HEK293 (cell line): ENCODE data around the gene RUFY2.

Experiments
- CTCF ChIA-PET: fragments of 350-600 bp; formaldehyde crosslinking; extraction: SDS; loops from one replicate; lab custom pipeline; 2021; ENCODE audit warnings: antibody characterized with exemption; lab: Yijun Ruan, JAX
- POLR2A ChIA-PET: fragments of 300-600 bp; formaldehyde crosslinking; extraction: SDS; loops from one replicate; lab custom pipeline; 2020; ENCODE audit warnings: antibody characterized with exemption, inconsistent platforms; lab: Yijun Ruan, JAX
- H3K27ac ChIP-seq: fragments of 200-500 bp; sonication (Bioruptor generic); 2 replicates; pipeline ENCODE4 v1.5.1; 2014; ENCODE audit warnings: low read depth, low read length, control low read depth, inconsistent platforms; ENCODE audit errors: extremely low read depth
- H3K36me3 ChIP-seq, 2 experiments: fragments of 200-500 bp in 1 of 2; sonication (Bioruptor generic) in 1 of 2; 1 replicate in 1 of 2; 2 replicates in 1 of 2; pipeline ENCODE4 v1.5.1; 2014 to 2017; ENCODE audit warnings: inconsistent platforms in 2 of 2, low read length in 2 of 2; ENCODE audit not compliant: control insufficient read depth in 2 of 2, insufficient read depth in 1 of 2
- H3K4me1 ChIP-seq: fragments of 200-500 bp; sonication (Bioruptor generic); 2 replicates; pipeline ENCODE4 v1.5.1; 2014; ENCODE audit warnings: mild to moderate bottlenecking, low read length, inconsistent platforms; ENCODE audit not compliant: control insufficient read depth, insufficient read depth
- H3K4me3 ChIP-seq: 2 replicates; pipeline ENCODE4 v1.5.1; 2011; ENCODE audit warnings: low read depth, mild to moderate bottlenecking, control low read depth, low read length, moderate library complexity
- H3K9me3 ChIP-seq: fragments of 200-500 bp; sonication (Bioruptor generic); 2 replicates; pipeline ENCODE4 v1.5.1; 2014; ENCODE audit warnings: low read depth, low read length, inconsistent platforms; ENCODE audit not compliant: control insufficient read depth, insufficient read depth
- GLI4 ChIP-seq: fragments of 450-650 bp; formaldehyde crosslinking; IDR thresholded peaks from 2 replicates; pipeline ENCODE4 v1.5.1; 2016; ENCODE audit warnings: missing biosample characterization, missing genetic modification characterization
- RBAK ChIP-seq: fragments of 450-650 bp; formaldehyde crosslinking; IDR thresholded peaks from 2 replicates; pipeline ENCODE4 v1.5.1; 2016; ENCODE audit warnings: missing biosample characterization, missing genetic modification characterization
- REST ChIP-seq: fragments of 450-650 bp; formaldehyde crosslinking; IDR thresholded peaks from 2 replicates; pipeline ENCODE4 v1.5.1; 2016; ENCODE audit warnings: missing biosample characterization, missing genetic modification characterization
- SP3 ChIP-seq: fragments of 450-650 bp; formaldehyde crosslinking; IDR thresholded peaks from 2 replicates; pipeline ENCODE4 v1.5.1; 2016; ENCODE audit warnings: missing biosample characterization, missing genetic modification characterization
- ZBTB11 ChIP-seq: fragments of 450-650 bp; formaldehyde crosslinking; conservative IDR thresholded peaks from 2 replicates; pipeline ENCODE4 v1.5.1; 2016; ENCODE audit warnings: low read depth, missing biosample characterization, missing genetic modification characterization
- ZBTB49 ChIP-seq: fragments of 450-650 bp; formaldehyde crosslinking; IDR thresholded peaks from 2 replicates; pipeline ENCODE4 v1.5.1; 2016; ENCODE audit warnings: missing biosample characterization, missing genetic modification characterization, low read depth
- ZBTB6 ChIP-seq: fragments of 450-650 bp; formaldehyde crosslinking; IDR thresholded peaks from 2 replicates; pipeline ENCODE4 v1.5.1; 2017; ENCODE audit warnings: missing biosample characterization, missing genetic modification characterization
- ZNF140 ChIP-seq: fragments of 450-650 bp; formaldehyde crosslinking; IDR thresholded peaks from 2 replicates; pipeline ENCODE4 v1.5.1; 2016; ENCODE audit warnings: missing biosample characterization, missing genetic modification characterization
- ZNF354C ChIP-seq: fragments of 450-650 bp; formaldehyde crosslinking; IDR thresholded peaks from 2 replicates; pipeline ENCODE4 v1.5.1; 2016; ENCODE audit warnings: missing biosample characterization, missing genetic modification characterization, low read depth, borderline replicate concordance
- ZNF404 ChIP-seq: fragments of 450-650 bp; formaldehyde crosslinking; IDR thresholded peaks from 2 replicates; pipeline ENCODE4 v1.5.1; 2017; ENCODE audit warnings: missing biosample characterization, missing genetic modification characterization
- ZNF426 ChIP-seq: fragments of 450-650 bp; formaldehyde crosslinking; IDR thresholded peaks from 2 replicates; pipeline ENCODE4 v1.5.1; 2017; ENCODE audit warnings: missing biosample characterization, missing genetic modification characterization, mild to moderate bottlenecking, inconsistent platforms, moderate library complexity
- ZNF518A ChIP-seq: fragments of 450-650 bp; formaldehyde crosslinking; conservative IDR thresholded peaks from 2 replicates; pipeline ENCODE4 v1.5.1; 2016; ENCODE audit warnings: low read depth, missing biosample characterization, missing genetic modification characterization
- ZNF521 ChIP-seq: fragments of 450-650 bp; formaldehyde crosslinking; IDR thresholded peaks from 2 replicates; pipeline ENCODE4 v1.5.1; 2017; ENCODE audit warnings: missing biosample characterization, mild to moderate bottlenecking, missing genetic modification characterization
- ZNF623 ChIP-seq: fragments of 450-650 bp; formaldehyde crosslinking; IDR thresholded peaks from 2 replicates; pipeline ENCODE4 v1.5.1; 2016; ENCODE audit warnings: missing biosample characterization, missing genetic modification characterization
- ZNF664 ChIP-seq: fragments of 450-650 bp; formaldehyde crosslinking; IDR thresholded peaks from 2 replicates; pipeline ENCODE4 v1.5.1; 2016; ENCODE audit warnings: missing biosample characterization, missing genetic modification characterization
- ZNF707 ChIP-seq: fragments of 450-650 bp; formaldehyde crosslinking; IDR thresholded peaks from 2 replicates; pipeline ENCODE4 v1.5.1; 2016; ENCODE audit warnings: missing biosample characterization, missing genetic modification characterization
- ZNF791 ChIP-seq: fragments of 450-650 bp; formaldehyde crosslinking; IDR thresholded peaks from 2 replicates; pipeline ENCODE4 v1.5.1; 2016; ENCODE audit warnings: missing biosample characterization, missing genetic modification characterization
- ZSCAN30 ChIP-seq: fragments of 450-650 bp; IDR thresholded peaks from 2 replicates; pipeline ENCODE4 v1.5.1; 2018; ENCODE audit warnings: missing biosample characterization, mild to moderate bottlenecking, missing genetic modification characterization, moderate library complexity

The RUFY2 gene

GRCh38 chr10:68324396-68324795 is 82.7 kb downstream of the RUFY2 start (continued):
- peak; percentile 63 for TF ChIP-seq ZBTB11 (tag by site-specific recombination)
- TF ChIP-seq ZNF664 (tag by site-specific recombination) = 0 out of 2 replicates have a peak, but pooled peaks have one; percentile 56
- TF ChIP-seq ZNF791 (tag by site-specific recombination) = 0 out of 2 replicates have a peak, but pooled peaks have one; percentile 37
- peak; percentile 59 for TF ChIP-seq ZNF426 (tag by site-specific recombination)
- peak; percentile 67 for TF ChIP-seq ZNF140
- TF ChIP-seq ZNF354C = 0 out of 2 replicates have a peak, but pooled peaks have one; percentile 28
- peak; percentile 67 for TF ChIP-seq ZNF623 (tag by site-specific recombination)
- peak; percentile 83 for TF ChIP-seq ZNF518A
- 0 out of 2 replicates have a peak, but pooled peaks have one; percentile 60 for TF ChIP-seq ZNF404

GRCh38 chr10:68318331-68319059 is 88.6 kb downstream of the RUFY2 start:
- TF ChIP-seq SP3 (tag by site-specific recombination) = no peak
- TF ChIP-seq ZNF707 (tag by site-specific recombination) = no peak
- no peak for TF ChIP-seq ZBTB49 (tag by site-specific recombination)
- TF ChIP-seq GLI4 (tag by site-specific recombination) = no peak
- TF ChIP-seq REST (tag by site-specific recombination) = no peak
- no peak for TF ChIP-seq ZBTB6 (tag by site-specific recombination)
- TF ChIP-seq ZNF521 = no peak
- TF ChIP-seq RBAK = no peak
- no peak for TF ChIP-seq ZSCAN30 (tag by site-specific recombination)
- TF ChIP-seq, all 188 proteins: peak for 0
- ChIA-PET POLR2A (interaction anchor here (0.7 kb wide), 1 partner anchor 27 kb away, joined by 3 read pairs; no protein-coding TSS in a partner anchor), CTCF (interaction anchor here (0.6 to 0.7 kb wide), 3 partner anchors 26 to 115 kb away, joined by 3 to 7 read pairs (median 5); no protein-coding TSS in a partner anchor)

More at GRCh38 chr10:68318331-68319059, 88.6 kb downstream of the RUFY2 start:
- Histone ChIP-seq H3K36me3 (no peaks in the 10 kb centered on the region), H3K4me3 (no peak overlapping the region), H3K4me1 (no peaks in the 10 kb centered on the region), H3K27ac (no peak overlapping the region), H3K9me3 (no peaks in the 10 kb centered on the region)
